Pancreas (tissue), 10 donors: Measurements from ENCODE around the gene LIMCH1. TPM values are rescaled to one million over a fixed set of nuclear protein-coding genes. Genes with fewer than 3 reads are reported as not detected.

Experiments used
- ATAC-seq, 4 donors: fragments of 200-7000 bp; cut with Tn5 transposase; one replicate each; pipeline versions ENCODE4 v1.8.0 to v1.9.1; 2020; ENCODE audit warnings: mild to moderate bottlenecking in 4 of 4, moderate library complexity in 4 of 4
- DNase-seq, 6 donors: peaks; one replicate each; pipeline ENCODE4 v3.0.0-alpha.2; 2020
- FAIRE-seq: peaks from 2 replicates; lab custom pipeline; 2012; peaks lifted over from hg19 to GRCh38; lab: Jason Lieb, UNC
- H3K27ac ChIP-seq, 4 donors: fragments of 200-600 bp; sonication (generic); 1 replicate in 3 of 4; 2 replicates in 1 of 4; pipeline versions ENCODE4 v1.5.0 to v1.8.0; 2020
- H3K27me3 ChIP-seq, 4 donors: fragments of 200-600 bp; one replicate each; pipeline ENCODE4 v1.8.0; 2021
- H3K36me3 ChIP-seq, 3 donors: fragments of 200-600 bp; sonication (generic) in 1 of 3; one replicate each; pipeline versions ENCODE4 v1.5.0 to v1.8.0; 2020 to 2021
- H3K4me1 ChIP-seq, 3 donors: fragments of 200-600 bp; one replicate each; pipeline ENCODE4 v1.8.0; 2021
- H3K4me3 ChIP-seq, 4 donors: fragments of 200-600 bp; sonication (generic) in 2 of 4; one replicate each; pipeline versions ENCODE4 v1.5.0 to v1.8.0; 2020 to 2021
- H3K9me3 ChIP-seq, 4 donors: fragments of 200-600 bp; one replicate each; pipeline ENCODE4 v1.8.0; 2021
- CTCF ChIP-seq, 4 donors: fragments of 200-600 bp; sonication (generic) in 3 of 4; IDR thresholded peaks; one replicate each; pipeline versions ENCODE4 v1.5.0 to v1.8.0; 2021; ENCODE audit warnings: antibody characterized with exemption in 4 of 4
- WGBS, 2 donors: extraction: QIAGEN DNeasy Blood & Tissue Kit; methylation state at CpG; one replicate each; pipeline ENCODE4 v1.1.7; 2013; 5-methylcytosine and 5-hydroxymethylcytosine counted together
- intact Hi-C, 3 donors: fragments of 100-400 bp; cut with DNase I; formaldehyde crosslinking; loops; one replicate each; pipeline versions ENCODE4 v1.11.1 to v1.14.2; 2022
- polyA plus RNA-seq, 2 donors: library from polyadenylated mRNA; stranded (reverse); fragments of 200-250 nt; gene quantifications; one replicate each; pipeline ENCODE4 v1.2.3, GENCODE V29; 2013
- total RNA-seq, 6 donors: library from RNA; stranded (reverse); fragmentation: NEBNext Ultra II Directional in 4 of 6; extraction: Animal tissue kit (Norgen Biotek cat#: 25700) in 4 of 6; gene quantifications; one replicate each; pipeline versions ENCODE4 v1.2.1 to v1.2.4, GENCODE V29; 2021 to 2023
- donor health status: healthy with polysubstance abuse.
- donor health status: DM: no; HTN: no; CAD: no; lungs with moderate emphysema.
- donor health status: DM: no; HTN: no; CAD: no.
- donor health status: control.
- donor health status: control.
- donor health status: Bipolar disorder and iron deficiency.
- donor health status: DM: yes; HTN: yes; CAD: no.
- donor health status: DM: no; HTN: no; CAD: no.
- donor health status: DM: no; HTN: no; CAD: no.
- donor health status: DM: yes; HTN: yes; CAD: no.

Gene LIMCH1
- total and polyA plus RNA-seq, 8 donors: 5.5 to 20.7 (median 11.0) TPM

DNA sequence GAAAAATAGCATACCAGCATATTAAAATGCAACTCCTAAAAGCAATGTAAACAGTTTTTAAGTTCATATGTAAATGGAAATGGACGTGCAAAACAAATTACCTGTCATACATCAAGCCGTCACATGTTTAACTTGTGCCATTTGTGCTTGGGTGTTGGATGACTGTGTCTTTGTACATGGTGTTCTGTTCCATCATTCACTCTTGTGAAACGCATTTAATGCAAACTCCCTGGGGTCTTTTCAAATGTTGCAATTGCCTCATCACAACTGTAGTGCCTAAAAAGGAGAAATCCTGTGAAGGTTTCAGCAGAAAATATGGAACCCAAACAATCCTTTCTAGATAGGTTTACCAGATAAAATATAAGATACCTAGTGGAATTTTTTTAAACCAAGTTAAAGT, 158.2 kb downstream of the LIMCH1 start:
- Histone ChIP-seq H3K9me3 (no peaks in the 10 kb centered on the region), H3K27ac (no peak overlapping the region), H3K4me3 (no peak overlapping the region), H3K36me3 (no peaks in the 10 kb centered on the region), H3K4me1 (no peaks in the 10 kb centered on the region), H3K27me3 (no peaks in the 10 kb centered on the region)
- DNase-seq (no peak), ATAC-seq (no peak), FAIRE-seq (no peak)
- no peak for TF ChIP-seq CTCF (IDR thresholded peaks at IDR 0.05)
- intact Hi-C loops: no loop called here
- WGBS, 2 donors: 77 to 81% methylated on average over 3 of the region's 3 CpGs

- Histone ChIP-seq H3K4me1 (no peaks in the 10 kb centered on the region), H3K9me3 (no peaks in the 10 kb centered on the region), H3K27ac (no peak overlapping the region), H3K27me3 (no peaks in the 10 kb centered on the region), H3K4me3 (no peak overlapping the region), H3K36me3 (no peaks in the 10 kb centered on the region)
- intact Hi-C loops: no loop called here
- 62 to 63% methylated on average over 4 of the region's 4 CpGs for WGBS, 2 donors
- ATAC-seq (no peak), DNase-seq (no peak), FAIRE-seq (no peak)
- TF ChIP-seq CTCF (IDR thresholded peaks at IDR 0.05): no peak
Observed at GRCh38 chr4:41696763-41697162, 158.8 kb downstream of the LIMCH1 start.

- ATAC-seq: no peak
- no peak for DNase-seq
- FAIRE-seq: no peak
- H3K27me3 ChIP-seq: no peaks in the 10 kb centered on the region
- intact Hi-C loops: no loop called here
- no peaks in the 10 kb centered on the region for H3K36me3 ChIP-seq
- no peak for TF ChIP-seq CTCF (IDR thresholded peaks at IDR 0.05)
- no peaks in the 10 kb centered on the region for H3K4me1 ChIP-seq
- no peak overlapping the region for H3K27ac ChIP-seq
- 48 to 49% methylated on average over 3 of the region's 3 CpGs for WGBS, 2 donors
- no peak overlapping the region for H3K4me3 ChIP-seq
- no peaks in the 10 kb centered on the region for H3K9me3 ChIP-seq
Observed at GRCh38 chr4:41701983-41702382, 164.0 kb downstream of the LIMCH1 start.

- intact Hi-C loops: no loop called here
- FAIRE-seq: no peak
- Histone ChIP-seq H3K27ac (no peak overlapping the region), H3K4me3 (no peak overlapping the region), H3K4me1 (no peaks in the 10 kb centered on the region), H3K9me3 (no peaks in the 10 kb centered on the region), H3K27me3 (no peaks in the 10 kb centered on the region), H3K36me3 (no peaks in the 10 kb centered on the region)
- no peak for ATAC-seq
- TF ChIP-seq CTCF (IDR thresholded peaks at IDR 0.05): no peak
- 68 to 80% methylated on average over 4 of the region's 4 CpGs for WGBS, 2 donors
- no peak for DNase-seq
Observed at GRCh38 chr4:41702770-41703169, 164.8 kb downstream of the LIMCH1 start.

GRCh38 chr4:41703785-41704184, 165.8 kb downstream of the LIMCH1 start:
- WGBS, 2 donors: 10 to 14% methylated on average over 3 of the region's 3 CpGs
- no peak overlapping the region for H3K4me3 ChIP-seq
- ATAC-seq: no peak
- H3K4me1 ChIP-seq: no peaks in the 10 kb centered on the region
- H3K36me3 ChIP-seq: no peaks in the 10 kb centered on the region
- intact Hi-C loops: no loop called here
- no peak for DNase-seq
- no peak overlapping the region for H3K27ac ChIP-seq
- no peaks in the 10 kb centered on the region for H3K27me3 ChIP-seq
- FAIRE-seq: no peak
- no peaks in the 10 kb centered on the region for H3K9me3 ChIP-seq
- no peak for TF ChIP-seq CTCF (IDR thresholded peaks at IDR 0.05)
